T-helper 2 cell treated with Interferon-gamma antibody and Interleukin-4, amounts not matched to agents 100 ng/mL and 5 ng/mL, for 36 hours (primary cell): ENCODE results near the gene TMEM181. TPM values are rescaled to one million over a fixed set of nuclear protein-coding genes. Genes with fewer than 3 reads are reported as not detected.

Experiments used
- intact Hi-C: fragments of 100-400 bp; cut with micrococcal nuclease; formaldehyde crosslinking; loops from one replicate; pipeline ENCODE4 v1.15.1; 2023
- total RNA-seq: library from RNA; stranded (reverse); gene quantifications from 2 replicates; pipeline ENCODE4 v1.2.3, GENCODE V29; 2022

TMEM181 gene
- total RNA-seq, 1 donor from 2014 or later: 20.2 TPM

DNA sequence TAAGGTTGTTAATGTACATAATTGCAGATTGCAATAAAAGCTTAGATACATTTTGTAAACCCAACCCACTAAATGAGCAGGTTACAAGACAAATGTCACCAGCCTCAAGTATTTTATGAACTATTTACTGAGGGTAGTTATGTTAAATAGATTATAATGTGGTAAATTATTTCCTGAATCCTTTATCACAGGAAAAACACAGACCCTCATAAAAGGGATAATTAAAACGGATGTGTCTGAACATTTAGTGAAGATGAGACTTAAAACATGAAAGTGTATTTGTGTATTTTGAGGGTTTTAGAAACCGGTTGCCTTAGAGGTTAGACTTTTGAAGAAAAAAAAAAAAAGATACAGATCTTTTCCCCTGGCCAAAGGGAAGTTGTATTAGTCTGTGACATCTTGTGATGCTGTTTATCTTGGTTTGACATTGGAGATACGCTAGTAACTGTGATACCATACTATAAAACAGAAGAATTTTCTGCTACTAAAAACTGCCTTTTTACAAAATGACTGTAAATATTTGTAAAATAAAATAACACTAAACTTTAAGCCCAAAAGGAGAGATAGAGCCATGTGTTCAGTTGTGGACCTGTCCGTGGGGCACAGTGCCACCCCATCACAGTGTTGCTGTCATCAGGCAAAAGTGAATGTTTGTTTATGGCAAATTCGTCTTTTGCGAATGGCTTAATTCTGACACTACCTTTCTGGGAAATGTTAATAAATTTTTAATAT is 75.0 kb downstream of the TMEM181 start:
- intact Hi-C loops: loop anchor here (1.0 kb wide), 1 partner anchor 8 kb away; no protein-coding TSS in a partner anchor

- intact Hi-C loops: loop anchor here (1.0 kb wide), 1 partner anchor 8 kb away; no protein-coding TSS in a partner anchor
These were observed 75.7 kb downstream of the TMEM181 start for GRCh38 chr6:158635427-158636073.

GRCh38 chr6:158636778-158637177 is 76.9 kb downstream of the TMEM181 start:
- intact Hi-C loops: no loop called here

- intact Hi-C loops: no loop called here
These were observed 78.5 kb downstream of the TMEM181 start for GRCh38 chr6:158638324-158638854.

GRCh38 chr6:158639056-158639455 is 79.2 kb downstream of the TMEM181 start:
- intact Hi-C loops: no loop called here

- intact Hi-C loops: no loop called here
These were observed 80.6 kb downstream of the TMEM181 start for GRCh38 chr6:158640519-158640918.

GRCh38 chr6:158642097-158642601 is 82.3 kb downstream of the TMEM181 start:
- intact Hi-C loops: no loop called here

- intact Hi-C loops: loop anchor here (1.0 to 2.0 kb wide), 4 partner anchors 9 to 353 kb away; no protein-coding TSS in a partner anchor
These were observed 83.9 kb downstream of the TMEM181 start for GRCh38 chr6:158643836-158644230.

- intact Hi-C loops: loop anchor here (1.0 to 2.0 kb wide), 3 partner anchors 9 to 354 kb away; no protein-coding TSS in a partner anchor
These were observed 84.6 kb downstream of the TMEM181 start, which contains the start of gene DYNLT1 for GRCh38 chr6:158644231-158645063. Gene DYNLT1, minus strand, starts transcription at chr6:158644743. Its CDS starts 35 bp downstream, at chr6:158644708.

DNA sequence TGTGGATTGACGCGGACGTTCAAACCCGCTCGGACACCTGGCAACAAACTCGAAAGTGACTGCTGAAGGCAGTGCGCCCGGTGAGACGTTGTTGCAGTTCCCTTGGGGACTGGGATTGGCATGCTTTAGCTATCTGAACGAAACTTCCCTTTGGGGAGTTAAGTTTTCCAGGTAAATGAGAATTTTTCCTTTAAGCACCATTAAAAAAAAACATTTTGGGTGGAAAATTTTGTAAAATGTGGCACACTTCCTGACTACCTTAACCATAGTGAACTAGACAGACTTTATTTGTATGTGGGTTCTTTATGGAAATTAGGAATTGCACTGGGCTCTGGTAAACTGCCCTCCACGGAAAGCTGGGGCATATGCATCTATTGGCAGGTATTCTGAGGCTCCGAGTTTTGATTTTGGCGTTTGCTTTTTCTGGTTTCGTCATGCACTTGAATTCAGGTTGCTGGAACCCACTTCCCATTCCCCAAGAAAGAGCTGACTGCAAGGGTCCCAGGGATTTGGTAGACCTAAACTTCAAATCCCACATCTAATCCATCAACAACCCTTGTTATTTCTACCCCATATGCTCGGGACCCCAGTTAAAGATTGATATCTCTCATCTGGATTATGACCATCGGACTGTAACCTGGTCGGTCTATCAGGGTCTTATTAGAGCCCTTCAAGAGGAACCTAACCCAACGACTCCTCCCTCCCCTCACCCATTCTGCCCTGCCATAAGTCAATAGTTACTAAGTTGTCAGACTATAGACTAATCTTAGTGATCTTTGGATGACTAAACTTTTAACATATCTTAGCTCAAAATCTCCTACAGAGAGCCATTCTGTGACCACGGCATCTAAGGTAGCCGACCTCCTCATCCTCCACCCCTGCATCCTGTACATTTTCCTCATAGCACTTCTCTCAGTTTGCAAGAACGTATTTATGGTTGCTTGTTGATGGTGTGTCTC is 85.5 kb downstream of the TMEM181 start:
- intact Hi-C loops: loop anchor here (2.0 kb wide), 1 partner anchor 355 kb away; no protein-coding TSS in a partner anchor

DNA sequence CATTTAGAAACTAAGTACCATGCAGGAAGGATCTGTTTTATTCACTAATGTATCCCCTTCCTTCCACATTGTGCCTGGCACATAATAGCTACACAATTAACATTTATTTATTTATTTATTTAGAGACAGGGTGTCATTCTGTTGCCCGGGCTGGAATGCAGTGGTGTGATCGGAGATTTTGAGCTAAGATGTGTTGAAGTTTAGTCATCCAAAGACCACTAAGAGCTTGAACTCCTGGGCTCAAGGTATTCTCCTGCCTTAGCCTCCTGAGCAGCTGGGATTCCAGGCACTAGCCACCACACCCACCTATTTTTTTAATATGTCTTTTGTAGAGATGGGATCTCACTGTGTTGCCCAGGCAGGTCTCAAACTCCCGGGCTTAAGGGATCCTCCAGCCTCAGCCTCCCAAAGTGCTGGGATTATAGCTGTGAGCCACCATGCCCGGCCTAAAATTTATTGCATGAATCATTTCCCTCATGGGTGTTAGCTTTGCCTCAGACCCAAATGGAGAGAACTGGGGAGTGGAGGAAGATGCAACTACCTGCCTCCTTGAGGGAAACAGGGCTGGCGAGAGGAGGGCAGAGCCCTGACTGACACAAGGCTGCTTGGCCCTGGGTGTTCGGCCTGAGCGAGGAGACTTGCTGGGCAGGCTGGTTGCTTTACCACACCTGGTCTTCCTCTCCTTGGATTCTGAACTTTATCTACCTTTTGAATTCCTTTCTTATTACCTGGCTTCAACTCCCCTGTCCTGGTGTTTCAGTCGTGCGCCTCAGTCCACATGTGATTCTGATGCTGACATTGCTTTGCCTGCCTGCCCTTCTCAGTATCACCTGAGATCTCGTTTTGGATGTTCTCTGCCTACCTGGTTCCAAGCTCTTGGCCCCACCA is 86.4 kb downstream of the TMEM181 start:
- intact Hi-C loops: no loop called here

- intact Hi-C loops: no loop called here
These were observed 87.6 kb downstream of the TMEM181 start for GRCh38 chr6:158647501-158647900.

GRCh38 chr6:158648682-158649131 is 88.8 kb downstream of the TMEM181 start:
- intact Hi-C loops: loop anchor here (2.0 kb wide), 3 partner anchors 204 to 442 kb away; no protein-coding TSS in a partner anchor

DNA sequence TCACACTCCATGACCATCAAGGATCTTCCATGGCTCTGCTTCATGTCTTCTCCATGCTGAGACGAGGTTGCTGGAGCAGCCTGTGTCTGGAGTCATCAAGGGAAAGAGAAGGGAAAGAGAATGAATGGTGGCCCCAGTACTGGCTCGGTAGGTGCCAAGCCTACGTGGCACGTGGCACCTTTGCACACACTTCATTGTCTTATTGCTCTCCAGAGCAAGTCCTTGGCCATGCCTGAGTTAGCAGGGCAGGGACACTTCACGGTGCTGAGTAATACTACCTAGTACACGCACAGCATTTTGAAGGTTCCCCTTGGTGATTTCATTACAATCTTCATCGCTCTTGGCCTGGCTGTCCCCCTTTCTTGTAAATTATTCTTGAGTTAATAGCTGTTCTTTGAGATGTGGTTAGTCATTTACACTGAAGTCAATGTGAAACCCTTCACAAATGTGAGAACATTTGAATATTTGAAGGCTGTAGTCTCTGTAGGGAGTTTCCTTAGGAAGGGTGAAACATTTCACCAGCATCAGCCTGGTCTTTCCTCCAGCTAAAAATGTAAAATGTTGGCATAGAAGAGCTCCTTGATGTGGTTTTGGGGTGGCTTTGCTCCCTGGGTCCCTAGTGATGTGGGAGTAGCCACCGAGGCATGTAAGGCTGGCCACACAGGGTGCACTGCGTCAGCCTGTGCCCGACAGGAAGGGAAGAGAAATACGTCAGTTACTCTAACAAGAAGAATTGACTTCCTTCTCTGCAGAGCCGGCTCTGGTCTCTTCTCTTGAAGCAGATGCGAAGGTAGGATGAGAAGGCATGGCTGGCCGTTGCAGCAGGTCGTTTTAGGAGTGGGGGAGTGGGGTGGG is 89.6 kb downstream of the TMEM181 start, which contains the start of gene SYTL3:
SYTL3 (plus strand) TSS at position 766 of the 855 bp plus-strand sequence. CDS start 13,215 bp downstream, outside the sequence.
- intact Hi-C loops: loop anchor here (2.0 to 5.0 kb wide), 5 partner anchors 203 to 1138 kb away; partner anchors contain the start of gene TCP1

GRCh38 chr6:158651981-158652737 is 92.3 kb downstream of the TMEM181 start:
- intact Hi-C loops: loop anchor here (2.0 to 5.0 kb wide), 4 partner anchors 167 to 1135 kb away; partner anchors contain the start of genes EZR and TCP1

GRCh38 chr6:158653577-158654354 is 93.9 kb downstream of the TMEM181 start:
- intact Hi-C loops: loop anchor here (1.0 to 5.0 kb wide), 9 partner anchors 9 to 1134 kb away; partner anchors contain the start of genes DYNLT1, EZR, TCP1 and TMEM181
